ENCODE results near the gene SLAMF6. TPM values are rescaled to one million over a fixed set of nuclear protein-coding genes. Genes with fewer than 3 reads are reported as not detected.
"Not testable (repeated sequence)": the region's sequence is repeated elsewhere in the genome, so short reads cannot be mapped to it uniquely, and the experiment has no call there.

The SLAMF6 gene
- total and polyA plus RNA-seq, 7 experiments from 2014 or later, result 17.8 to 62.6 (median 42.3) TPM

DNA sequence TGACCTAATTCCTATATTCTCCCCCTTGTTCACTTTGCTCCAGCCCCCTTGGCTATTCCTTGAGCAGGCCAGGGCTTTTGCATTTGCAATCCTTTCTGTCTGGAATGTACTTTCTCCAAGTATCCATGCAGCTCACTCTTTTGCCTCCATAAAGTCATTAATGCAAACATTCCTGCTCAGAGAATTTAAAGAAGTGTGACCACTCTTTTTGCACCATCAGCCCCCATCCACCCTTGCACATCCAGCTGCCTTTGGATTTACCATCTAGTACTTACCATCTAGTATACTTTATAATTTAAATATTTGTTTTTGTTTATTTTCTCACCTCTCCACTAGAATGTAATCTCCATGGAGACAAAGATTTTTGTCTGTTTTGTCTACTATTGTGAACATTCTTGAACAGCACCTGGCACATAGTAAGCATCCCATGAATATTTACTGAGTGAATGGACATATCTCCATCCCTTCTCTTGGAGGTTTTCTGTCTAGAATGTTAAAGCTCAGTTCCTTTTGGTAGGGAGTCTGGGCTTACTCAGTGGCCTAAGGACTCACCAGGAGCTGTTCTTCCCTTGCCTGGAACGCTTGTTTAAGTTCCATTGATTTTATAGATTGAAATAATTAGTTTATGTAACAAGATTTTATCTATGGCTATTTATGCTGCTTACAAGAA is 22.6 kb downstream of the SLAMF6 start:
- peak overlapping the region in 4 of 9 donors; percentile 19 to 57 (median 44) for H3K27ac Mint-ChIP-seq
- H3K9me3 Mint-ChIP-seq, result peaks cover 0 to 39% (median 8%) of the 10 kb centered on the region in 11 donors
- DNase-seq (no peak), ATAC-seq (no peak)
- Histone ChIP-seq H3K27ac (ENCODE audit: low read depth, low read length) (no peak overlapping the region), H3K9me3 (ENCODE audit: control insufficient read depth in 2 of 3, low read length in 3 of 3) (no peaks in the 10 kb centered on the region), H3K36me3 (ENCODE audit: control insufficient read depth in 2 of 3, insufficient read depth in 3 of 3, low read length in 3 of 3) (peaks cover 0 to 12% (median 11%) of the 10 kb centered on the region in 3 experiments), H3K4me1 (ENCODE audit: control insufficient read depth in 2 of 2, insufficient read depth in 2 of 2, low read length in 2 of 2) (peaks cover 4 to 47% of the 10 kb centered on the region in 2 donors), H3K27me3 (ENCODE audit: control insufficient read depth in 2 of 2, insufficient read depth in 2 of 2, low read length in 2 of 2) (no peaks in the 10 kb centered on the region), H3K4me3 (ENCODE audit: low read length) (no peak overlapping the region)
- ChIA-PET CTCF (interaction anchor here (0.7 to 1.2 kb wide), 3 partner anchors 13 to 107 kb away, joined by 3 to 4 read pairs (median 3); no protein-coding TSS in a partner anchor), POLR2A (interaction anchor here (0.9 kb wide), 1 partner anchor 78 kb away, joined by 3 read pairs; no protein-coding TSS in a partner anchor)
- H3K4me1 Mint-ChIP-seq, result peaks cover 21 to 81% (median 58%) of the 10 kb centered on the region in 7 donors
- H3K36me3 Mint-ChIP-seq, result peaks cover 20 to 71% (median 59%) of the 10 kb centered on the region in 5 donors
- intact Hi-C loops (cut with micrococcal nuclease), result no loop called here
- no peak overlapping the region for H3K4me3 Mint-ChIP-seq
- no peaks in the 10 kb centered on the region for H3K27me3 Mint-ChIP-seq

GRCh38 chr1:160499631-160500030 is 23.4 kb downstream of the SLAMF6 start:
- H3K27ac Mint-ChIP-seq, result peak overlapping the region in 4 of 9 donors; percentile 19 to 53 (median 30)
- no peaks in the 10 kb centered on the region for H3K27me3 Mint-ChIP-seq
- peaks cover 3 to 44% of the 10 kb centered on the region in 2 donors for H3K4me1 ChIP-seq (ENCODE audit: control insufficient read depth in 2 of 2, insufficient read depth in 2 of 2, low read length in 2 of 2)
- H3K4me3 Mint-ChIP-seq, result no peak overlapping the region
- H3K27me3 ChIP-seq (ENCODE audit: control insufficient read depth in 2 of 2, insufficient read depth in 2 of 2, low read length in 2 of 2), result no peaks in the 10 kb centered on the region
- H3K9me3 Mint-ChIP-seq, result peaks cover 0 to 35% (median 6%) of the 10 kb centered on the region in 11 donors
- H3K36me3 ChIP-seq (ENCODE audit: control insufficient read depth in 2 of 3, insufficient read depth in 3 of 3, low read length in 3 of 3), result peaks cover 0 to 17% (median 14%) of the 10 kb centered on the region in 3 experiments
- DNase-seq (no peak), ATAC-seq (peak; percentile 72)
- ChIA-PET CTCF (no interaction called here), POLR2A (interaction anchor here (1.2 kb wide), 1 partner anchor 44 kb away, joined by 5 read pairs; no protein-coding TSS in a partner anchor)
- no peaks in the 10 kb centered on the region for H3K9me3 ChIP-seq (ENCODE audit: control insufficient read depth in 2 of 3, low read length in 3 of 3)
- H3K36me3 Mint-ChIP-seq, result peaks cover 26 to 67% (median 61%) of the 10 kb centered on the region in 5 donors
- H3K4me3 ChIP-seq (ENCODE audit: low read length), result no peak overlapping the region
- intact Hi-C loops (cut with micrococcal nuclease), result no loop called here
- H3K27ac ChIP-seq (ENCODE audit: low read depth, low read length), result no peak overlapping the region
- peaks cover 22 to 76% (median 55%) of the 10 kb centered on the region in 7 donors for H3K4me1 Mint-ChIP-seq

GRCh38 chr1:160498301-160499065 is 24.6 kb downstream of the SLAMF6 start:
- intact Hi-C loops (cut with micrococcal nuclease); H3K27me3 ChIP-seq (ENCODE audit: control insufficient read depth in 2 of 2, insufficient read depth in 2 of 2, low read length in 2 of 2); DNase-seq; H3K4me3 ChIP-seq (ENCODE audit: low read length); H3K27me3 Mint-ChIP-seq; H3K27ac ChIP-seq (ENCODE audit: low read depth, low read length); ATAC-seq; H3K9me3 ChIP-seq (ENCODE audit: control insufficient read depth in 2 of 3, low read length in 3 of 3); H3K4me3 Mint-ChIP-seq; CTCF ChIA-PET: not testable (repeated sequence)
- Mint-ChIP-seq H3K36me3 (peaks cover 25 to 62% (median 59%) of the 10 kb centered on the region in 5 donors), H3K9me3 (peaks cover 0 to 35% (median 6%) of the 10 kb centered on the region in 11 donors), H3K27ac (peak overlapping the region in 5 of 9 donors; percentile 22 to 53 (median 33)), H3K4me1 (peaks cover 23 to 69% (median 47%) of the 10 kb centered on the region in 7 donors)
- Histone ChIP-seq H3K4me1 (ENCODE audit: control insufficient read depth in 2 of 2, insufficient read depth in 2 of 2, low read length in 2 of 2) (peaks cover 0 to 32% of the 10 kb centered on the region in 2 donors), H3K36me3 (ENCODE audit: control insufficient read depth in 2 of 3, insufficient read depth in 3 of 3, low read length in 3 of 3) (peaks cover 0 to 18% (median 17%) of the 10 kb centered on the region in 3 experiments)
- POLR2A ChIA-PET, result interaction anchor here (1.0 to 1.2 kb wide), 2 partner anchors 12 to 45 kb away, joined by 4 to 5 read pairs; no protein-coding TSS in a partner anchor

DNA sequence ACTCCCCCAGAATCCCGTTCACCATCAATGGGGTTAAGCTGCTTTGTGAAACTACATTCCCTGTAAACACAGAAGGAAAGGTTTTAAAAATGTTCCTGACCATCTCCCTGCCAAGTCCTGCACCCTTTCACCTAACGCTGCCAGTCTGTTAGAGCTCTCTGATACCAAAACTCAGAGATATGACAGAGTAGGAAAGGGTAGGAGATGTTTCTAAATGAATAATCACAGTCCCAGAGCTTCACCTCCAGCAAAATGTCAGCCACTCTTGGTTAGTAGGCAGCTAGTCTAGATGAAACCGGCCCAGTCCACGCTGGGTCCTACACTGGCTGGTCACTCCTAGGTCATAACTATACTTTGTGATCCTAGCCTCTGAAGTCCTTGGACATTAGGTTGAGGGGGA is 26.7 kb downstream of the SLAMF6 start:
- Mint-ChIP-seq H3K4me1 (peaks cover 10 to 47% (median 28%) of the 10 kb centered on the region in 7 donors), H3K9me3 (peaks cover 0 to 27% (median 6%) of the 10 kb centered on the region in 11 donors), H3K36me3 (peaks cover 16 to 44% (median 43%) of the 10 kb centered on the region in 5 donors), H3K4me3 (no peak overlapping the region), H3K27me3 (no peaks in the 10 kb centered on the region), H3K27ac (peak overlapping the region in 1 of 9 donors; percentile 32)
- no peak for DNase-seq
- POLR2A ChIA-PET, result interaction anchor here (0.7 to 1.7 kb wide), 2 partner anchors 12 to 32 kb away, joined by 3 to 5 read pairs; no protein-coding TSS in a partner anchor
- CTCF ChIA-PET, result interaction anchor here (0.7 to 1.0 kb wide), 2 partner anchors 48 to 617 kb away, joined by 3 read pairs; no protein-coding TSS in a partner anchor
- Histone ChIP-seq H3K27ac (ENCODE audit: low read depth, low read length) (no peak overlapping the region), H3K9me3 (ENCODE audit: control insufficient read depth in 2 of 3, low read length in 3 of 3) (no peaks in the 10 kb centered on the region), H3K27me3 (ENCODE audit: control insufficient read depth in 2 of 2, insufficient read depth in 2 of 2, low read length in 2 of 2) (no peaks in the 10 kb centered on the region), H3K4me1 (ENCODE audit: control insufficient read depth in 2 of 2, insufficient read depth in 2 of 2, low read length in 2 of 2) (peaks cover 0 to 13% of the 10 kb centered on the region in 2 donors), H3K4me3 (ENCODE audit: low read length) (no peak overlapping the region), H3K36me3 (ENCODE audit: control insufficient read depth in 2 of 3, insufficient read depth in 3 of 3, low read length in 3 of 3) (peaks cover 0 to 36% (median 17%) of the 10 kb centered on the region in 3 experiments)
- ATAC-seq, result no peak
- intact Hi-C loops (cut with micrococcal nuclease), result no loop called here

DNA sequence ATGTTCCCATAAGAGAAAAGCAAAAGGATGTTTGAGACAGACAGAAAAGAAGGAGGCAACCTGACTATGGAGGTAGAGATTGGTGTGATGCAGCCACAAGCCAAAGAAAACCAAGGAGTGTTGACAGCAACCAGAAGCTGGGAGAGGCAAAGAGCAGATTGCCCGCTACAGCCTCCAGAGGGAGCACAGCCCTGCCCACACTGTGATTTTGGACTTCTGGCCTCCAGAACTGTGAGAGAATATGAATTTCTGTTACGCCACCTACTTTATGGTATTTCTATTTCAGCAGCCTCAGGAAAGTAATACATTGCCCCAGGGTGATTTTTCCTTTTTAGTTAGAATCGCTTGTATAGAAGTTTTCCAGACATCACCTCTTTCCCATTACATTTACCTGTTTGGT is 28.4 kb downstream of the SLAMF6 start:
- H3K36me3 Mint-ChIP-seq, result peaks cover 23 to 50% (median 36%) of the 10 kb centered on the region in 5 donors
- H3K27me3 Mint-ChIP-seq, result no peaks in the 10 kb centered on the region
- H3K27ac Mint-ChIP-seq, result peak overlapping the region in 5 of 9 donors; percentile 14 to 66 (median 32)
- ChIA-PET CTCF (no interaction called here), POLR2A (no interaction called here)
- H3K36me3 ChIP-seq (ENCODE audit: control insufficient read depth in 2 of 3, insufficient read depth in 3 of 3, low read length in 3 of 3), result peaks cover 2 to 53% (median 12%) of the 10 kb centered on the region in 3 experiments
- no peak overlapping the region for H3K27ac ChIP-seq (ENCODE audit: low read depth, low read length)
- H3K4me1 ChIP-seq (ENCODE audit: control insufficient read depth in 2 of 2, insufficient read depth in 2 of 2, low read length in 2 of 2), result peaks cover 0 to 3% of the 10 kb centered on the region in 2 donors
- DNase-seq (no peak), ATAC-seq (no peak)
- H3K4me3 Mint-ChIP-seq, result no peak overlapping the region
- H3K9me3 ChIP-seq (ENCODE audit: control insufficient read depth in 2 of 3, low read length in 3 of 3), result no peaks in the 10 kb centered on the region
- peaks cover 0 to 23% (median 4%) of the 10 kb centered on the region in 11 donors for H3K9me3 Mint-ChIP-seq
- H3K27me3 ChIP-seq (ENCODE audit: control insufficient read depth in 2 of 2, insufficient read depth in 2 of 2, low read length in 2 of 2), result no peaks in the 10 kb centered on the region
- intact Hi-C loops (cut with micrococcal nuclease), result loop anchor here in 1 of 2 donors (1.0 to 5.0 kb wide), 3 partner anchors 28 to 113 kb away; partner anchors contain the start of gene SLAMF6
- no peak overlapping the region for H3K4me3 ChIP-seq (ENCODE audit: low read length)
- peaks cover 4 to 37% (median 21%) of the 10 kb centered on the region in 7 donors for H3K4me1 Mint-ChIP-seq

GRCh38 chr1:160492617-160493016 is 30.4 kb downstream of the SLAMF6 start:
- no peak overlapping the region for H3K27ac ChIP-seq (ENCODE audit: low read depth, low read length)
- intact Hi-C loops (cut with micrococcal nuclease), result loop anchor here in 1 of 2 donors (5.0 kb wide), 1 partner anchor 50 kb away; no protein-coding TSS in a partner anchor
- H3K4me1 ChIP-seq (ENCODE audit: control insufficient read depth in 2 of 2, insufficient read depth in 2 of 2, low read length in 2 of 2), result no peaks in the 10 kb centered on the region
- Mint-ChIP-seq H3K36me3 (peaks cover 18 to 51% (median 31%) of the 10 kb centered on the region in 5 donors), H3K4me3 (no peak overlapping the region), H3K4me1 (peaks cover 2 to 22% (median 16%) of the 10 kb centered on the region in 7 donors), H3K27ac (no peak overlapping the region), H3K9me3 (peaks cover 0 to 8% (median 0%) of the 10 kb centered on the region in 11 donors), H3K27me3 (no peaks in the 10 kb centered on the region)
- H3K27me3 ChIP-seq (ENCODE audit: control insufficient read depth in 2 of 2, insufficient read depth in 2 of 2, low read length in 2 of 2), result no peaks in the 10 kb centered on the region
- H3K9me3 ChIP-seq (ENCODE audit: control insufficient read depth in 2 of 3, low read length in 3 of 3), result no peaks in the 10 kb centered on the region
- no peak overlapping the region for H3K4me3 ChIP-seq (ENCODE audit: low read length)
- peaks cover 11 to 72% (median 16%) of the 10 kb centered on the region in 3 experiments for H3K36me3 ChIP-seq (ENCODE audit: control insufficient read depth in 2 of 3, insufficient read depth in 3 of 3, low read length in 3 of 3)
- DNase-seq (no peak), ATAC-seq (no peak)
- ChIA-PET POLR2A (no interaction called here), CTCF (no interaction called here)
